Naive thymus-derived CD4-positive, alpha-beta T cell (primary cell): ENCODE results near the gene NFATC4. TPM values are rescaled to one million over a fixed set of nuclear protein-coding genes. Genes with fewer than 3 reads are reported as not detected.

ENCODE experiments used
- ATAC-seq: fragments of 150-1000 bp; cut with Tn5 transposase; 2 replicates; pipeline ENCODE4 v1.10.0; 2021; ENCODE audit warnings: mild to moderate bottlenecking, moderate library complexity
- CTCF ChIA-PET: fragments of 350-600 bp; sonication (Branson Sonifier 250); formaldehyde crosslinking; loops from one replicate; lab custom pipeline; 2021; ENCODE audit warnings: antibody characterized with exemption; lab: Charles Lee
- POLR2A ChIA-PET: fragments of 350-600 bp; sonication (Branson Sonifier 250); formaldehyde crosslinking; loops from one replicate; lab custom pipeline; 2021; ENCODE audit warnings: antibody characterized with exemption, inconsistent platforms; lab: Charles Lee
- DNase-seq, 9 donors: peaks; one replicate each; pipeline versions ENCODE4 v3.0.0 to v3.0.0-alpha.2; 2020 to 2022; ENCODE audit warnings: mixed read lengths in 1 of 9
- H3K27ac ChIP-seq: one replicate; pipeline ENCODE4 v1.7.0; 2013; ENCODE audit warnings: mild to moderate bottlenecking, low read depth, low read length, moderate library complexity
- H3K27me3 ChIP-seq, 2 donors: one replicate each; pipeline ENCODE4 v1.7.0; 2013; ENCODE audit warnings: low read length in 2 of 2, mild to moderate bottlenecking in 2 of 2, moderate library complexity in 2 of 2; ENCODE audit not compliant: control insufficient read depth in 2 of 2, insufficient read depth in 2 of 2
- H3K36me3 ChIP-seq, 3 experiments: 1 replicate in 2 of 3; 2 replicates in 1 of 3; pipeline ENCODE4 v1.7.0; 2013; ENCODE audit warnings: low read length in 3 of 3, mild to moderate bottlenecking in 3 of 3, moderate library complexity in 1 of 3; ENCODE audit not compliant: insufficient read depth in 3 of 3, control insufficient read depth in 2 of 3
- H3K4me1 ChIP-seq, 2 donors: one replicate each; pipeline ENCODE4 v1.7.0; 2013; ENCODE audit warnings: low read length in 2 of 2, mild to moderate bottlenecking in 2 of 2, moderate library complexity in 1 of 2; ENCODE audit not compliant: control insufficient read depth in 2 of 2, insufficient read depth in 2 of 2
- H3K4me3 ChIP-seq: 2 replicates; pipeline ENCODE4 v1.7.0; 2013; ENCODE audit warnings: mild to moderate bottlenecking, low read length
- H3K9me3 ChIP-seq, 3 experiments: 1 replicate in 2 of 3; 2 replicates in 1 of 3; pipeline ENCODE4 v1.7.0; 2013; ENCODE audit warnings: low read length in 3 of 3; ENCODE audit not compliant: control insufficient read depth in 2 of 3
- H3K27ac Mint-ChIP-seq, 9 donors: one replicate each; pipeline ENCODE4 v1.8.0; 2020 to 2022; ENCODE audit warnings: mixed read lengths in 9 of 9, mild to moderate bottlenecking in 8 of 9, moderate library complexity in 5 of 9, inconsistent platforms in 2 of 9
- H3K27me3 Mint-ChIP-seq, 5 donors: one replicate each; pipeline ENCODE4 v1.8.0; 2021 to 2022; ENCODE audit warnings: mixed read lengths in 5 of 5, mild to moderate bottlenecking in 1 of 5
- H3K36me3 Mint-ChIP-seq, 5 donors: one replicate each; pipeline ENCODE4 v1.8.0; 2020 to 2022; ENCODE audit warnings: mixed read lengths in 5 of 5, mild to moderate bottlenecking in 3 of 5, inconsistent platforms in 1 of 5
- H3K4me1 Mint-ChIP-seq, 7 donors: one replicate each; pipeline ENCODE4 v1.8.0; 2020 to 2022; ENCODE audit warnings: mixed read lengths in 7 of 7, mild to moderate bottlenecking in 3 of 7, inconsistent platforms in 1 of 7
- H3K4me3 Mint-ChIP-seq, 10 donors: one replicate each; pipeline ENCODE4 v1.8.0; 2020 to 2022; ENCODE audit warnings: mild to moderate bottlenecking in 10 of 10, mixed read lengths in 10 of 10, moderate library complexity in 6 of 10, inconsistent platforms in 2 of 10
- H3K9me3 Mint-ChIP-seq, 11 donors: one replicate each; pipeline ENCODE4 v1.8.0; 2020 to 2022; ENCODE audit warnings: mixed read lengths in 11 of 11, mild to moderate bottlenecking in 4 of 11, inconsistent platforms in 1 of 11, moderate library complexity in 1 of 11
- intact Hi-C, 2 donors: fragments of 100-400 bp; cut with micrococcal nuclease; formaldehyde crosslinking; loops; one replicate each; pipeline ENCODE4 v1.15.1; 2023
- polyA plus RNA-seq, 2 donors: library from polyadenylated mRNA; unstranded; fragments of 300-500 nt; fragmentation: Illumina TruSeq; gene quantifications; one replicate each; pipeline ENCODE4 v1.2.3, GENCODE V29; 2021
- total RNA-seq, 6 experiments: library from RNA in 5 of 6; stranded (reverse) in 5 of 6; gene quantifications; 1 replicate in 5 of 6; 2 replicates in 1 of 6; pipeline ENCODE4 v1.2.3 and lab custom pipeline; 2021 to 2026

NFATC4 gene
- total and polyA plus RNA-seq, 7 experiments from 2014 or later = not detected

- no peak overlapping the region for H3K27ac Mint-ChIP-seq
- Histone ChIP-seq H3K36me3 (peaks cover 0 to 8% (median 0%) of the 10 kb centered on the region in 3 experiments), H3K27ac (no peak overlapping the region), H3K4me3 (no peak overlapping the region), H3K9me3 (no peaks in the 10 kb centered on the region), H3K4me1 (peaks cover 13 to 15% of the 10 kb centered on the region in 2 donors), H3K27me3 (no peaks in the 10 kb centered on the region)
- peaks cover 10 to 49% (median 11%) of the 10 kb centered on the region in 5 donors for H3K27me3 Mint-ChIP-seq
- no peaks in the 10 kb centered on the region for H3K9me3 Mint-ChIP-seq
- DNase-seq = no peak
- ChIA-PET POLR2A (interaction anchor here (16.5 kb wide), 1 partner anchor 88 kb away, joined by 293 read pairs; the partner anchor contains the start of genes CBLN3 and KHNYN), CTCF (no interaction called here)
- H3K36me3 Mint-ChIP-seq = peaks cover 0 to 7% (median 0%) of the 10 kb centered on the region in 5 donors
- H3K4me3 Mint-ChIP-seq = no peak overlapping the region
- intact Hi-C loops = no loop called here
- peaks cover 16 to 24% (median 19%) of the 10 kb centered on the region in 7 donors for H3K4me1 Mint-ChIP-seq
- no peak for ATAC-seq
Observed at GRCh38 chr14:24342889-24343288, 25.1 kb upstream of the NFATC4 start.

- H3K9me3 Mint-ChIP-seq = no peaks in the 10 kb centered on the region
Observed at GRCh38 chr14:24343795-24344660, 24.0 kb upstream of the NFATC4 start.

GRCh38 chr14:24347134-24347533 is 20.9 kb upstream of the NFATC4 start:
- Histone ChIP-seq H3K4me1 (no peaks in the 10 kb centered on the region), H3K9me3 (no peaks in the 10 kb centered on the region), H3K36me3 (no peaks in the 10 kb centered on the region), H3K4me3 (no peak overlapping the region), H3K27ac (no peak overlapping the region), H3K27me3 (peaks cover 0 to 4% of the 10 kb centered on the region in 2 donors)
- Mint-ChIP-seq H3K27me3 (peaks cover 33 to 74% (median 40%) of the 10 kb centered on the region in 5 donors), H3K9me3 (no peaks in the 10 kb centered on the region), H3K4me3 (no peak overlapping the region), H3K36me3 (no peaks in the 10 kb centered on the region), H3K4me1 (peaks cover 0 to 3% (median 0%) of the 10 kb centered on the region in 7 donors), H3K27ac (no peak overlapping the region)
- POLR2A ChIA-PET = interaction anchor here (0.6 kb wide), 1 partner anchor 96 kb away, joined by 5 read pairs; the partner anchor contains the start of gene SDR39U1
- CTCF ChIA-PET = interaction anchor here (0.8 to 1.0 kb wide), 2 partner anchors 11 to 14 kb away, joined by 3 read pairs; no protein-coding TSS in a partner anchor
- DNase-seq (no peak), ATAC-seq (no peak)
- intact Hi-C loops = no loop called here

More at GRCh38 chr14:24343795-24344660, 24.0 kb upstream of the NFATC4 start:
- H3K27ac Mint-ChIP-seq = no peak overlapping the region
- Histone ChIP-seq H3K4me3 (no peak overlapping the region), H3K27me3 (no peaks in the 10 kb centered on the region), H3K27ac (no peak overlapping the region), H3K36me3 (no peaks in the 10 kb centered on the region), H3K9me3 (no peaks in the 10 kb centered on the region), H3K4me1 (peaks cover 7 to 8% of the 10 kb centered on the region in 2 donors)
- H3K27me3 Mint-ChIP-seq = peaks cover 10 to 56% (median 11%) of the 10 kb centered on the region in 5 donors
- POLR2A ChIA-PET = interaction anchor here (0.7 to 1.0 kb wide), 2 partner anchors 15 to 98 kb away, joined by 3 read pairs; partner anchors contain the start of gene SDR39U1
- ATAC-seq (no peak), DNase-seq (no peak)
- intact Hi-C loops = no loop called here
- no peak overlapping the region for H3K4me3 Mint-ChIP-seq
- peaks cover 7 to 13% (median 10%) of the 10 kb centered on the region in 7 donors for H3K4me1 Mint-ChIP-seq
- CTCF ChIA-PET = no interaction called here
- no peaks in the 10 kb centered on the region for H3K36me3 Mint-ChIP-seq

DNA sequence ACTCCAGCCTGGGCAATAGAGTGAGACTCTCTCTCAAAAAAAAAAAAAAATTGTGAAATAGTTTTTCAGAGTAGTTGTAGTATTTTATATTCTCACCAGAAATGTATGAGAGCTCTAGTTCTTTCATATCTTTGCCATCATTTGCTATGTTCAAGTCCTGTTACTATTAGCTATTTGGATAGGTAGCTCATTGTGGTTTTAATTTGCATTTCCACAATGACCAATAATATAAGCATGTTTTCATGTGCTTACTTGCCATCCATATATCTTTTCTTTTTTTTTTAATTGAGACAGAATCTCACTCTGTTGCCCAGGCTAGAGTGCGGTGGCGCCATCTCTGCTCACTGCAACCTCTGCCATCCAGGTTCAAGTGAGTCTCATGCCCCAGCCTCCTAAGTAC is 19.8 kb upstream of the NFATC4 start:
- ChIA-PET POLR2A (interaction anchor here (0.6 to 1.2 kb wide), 2 partner anchors 9 to 49 kb away, joined by 3 to 10 read pairs; partner anchors contain the start of genes DHRS1 and NOP9), CTCF (interaction anchor here (0.6 to 0.7 kb wide), 4 partner anchors 10 to 83 kb away, joined by 3 to 6 read pairs (median 4); no protein-coding TSS in a partner anchor)
- no peaks in the 10 kb centered on the region for H3K9me3 ChIP-seq
- H3K4me3 Mint-ChIP-seq = no peak overlapping the region
- peaks cover 0 to 7% of the 10 kb centered on the region in 2 donors for H3K27me3 ChIP-seq
- no peaks in the 10 kb centered on the region for H3K36me3 ChIP-seq
- H3K4me1 Mint-ChIP-seq = peaks cover 0 to 3% (median 0%) of the 10 kb centered on the region in 7 donors
- ATAC-seq (no peak), DNase-seq (no peak)
- H3K27ac Mint-ChIP-seq = no peak overlapping the region
- H3K27me3 Mint-ChIP-seq = peaks cover 35 to 73% (median 50%) of the 10 kb centered on the region in 5 donors
- H3K27ac ChIP-seq = no peak overlapping the region
- no peak overlapping the region for H3K4me3 ChIP-seq
- H3K4me1 ChIP-seq = no peaks in the 10 kb centered on the region
- no peaks in the 10 kb centered on the region for H3K9me3 Mint-ChIP-seq
- H3K36me3 Mint-ChIP-seq = no peaks in the 10 kb centered on the region
- intact Hi-C loops = no loop called here

- CTCF ChIA-PET = no interaction called here
- Mint-ChIP-seq H3K9me3 (no peaks in the 10 kb centered on the region), H3K4me1 (peaks cover 0 to 2% (median 0%) of the 10 kb centered on the region in 7 donors), H3K27ac (no peak overlapping the region), H3K27me3 (peaks cover 43 to 73% (median 50%) of the 10 kb centered on the region in 5 donors), H3K4me3 (no peak overlapping the region), H3K36me3 (no peaks in the 10 kb centered on the region)
- H3K4me3 ChIP-seq = no peak overlapping the region
- no peaks in the 10 kb centered on the region for H3K9me3 ChIP-seq
- no peaks in the 10 kb centered on the region for H3K4me1 ChIP-seq
- ATAC-seq = no peak
- H3K27me3 ChIP-seq = peaks cover 0 to 7% of the 10 kb centered on the region in 2 donors
- no peak for DNase-seq
- H3K36me3 ChIP-seq = no peaks in the 10 kb centered on the region
- intact Hi-C loops = no loop called here
- POLR2A ChIA-PET = interaction anchor here (1.0 kb wide), 1 partner anchor 18 kb away, joined by 3 read pairs; no protein-coding TSS in a partner anchor
- H3K27ac ChIP-seq = no peak overlapping the region
Observed at GRCh38 chr14:24349742-24350141, 18.2 kb upstream of the NFATC4 start.

GRCh38 chr14:24351517-24351916 is 16.5 kb upstream of the NFATC4 start:
- H3K9me3 ChIP-seq = no peaks in the 10 kb centered on the region
- H3K4me3 ChIP-seq = no peak overlapping the region
- H3K27me3 ChIP-seq = peaks cover 0 to 7% of the 10 kb centered on the region in 2 donors
- Mint-ChIP-seq H3K4me1 (peaks cover 0 to 2% (median 0%) of the 10 kb centered on the region in 7 donors), H3K4me3 (no peak overlapping the region), H3K36me3 (no peaks in the 10 kb centered on the region), H3K27ac (no peak overlapping the region), H3K27me3 (peaks cover 34 to 60% (median 45%) of the 10 kb centered on the region in 5 donors), H3K9me3 (no peaks in the 10 kb centered on the region)
- no peak overlapping the region for H3K27ac ChIP-seq
- ATAC-seq (no peak), DNase-seq (no peak)
- H3K4me1 ChIP-seq = no peaks in the 10 kb centered on the region
- ChIA-PET CTCF (interaction anchor here (0.5 kb wide), 1 partner anchor 89 kb away, joined by 3 read pairs; no protein-coding TSS in a partner anchor), POLR2A (interaction anchor here (1.4 kb wide), 1 partner anchor 75 kb away, joined by 3 read pairs; no protein-coding TSS in a partner anchor)
- intact Hi-C loops = no loop called here
- no peaks in the 10 kb centered on the region for H3K36me3 ChIP-seq
